Measurements from ENCODE around the gene PDE7B.
"Not testable (repeated sequence)": the region's sequence is repeated elsewhere in the genome, so short reads cannot be mapped to it uniquely, and the experiment has no call there.

The PDE7B gene

DNA sequence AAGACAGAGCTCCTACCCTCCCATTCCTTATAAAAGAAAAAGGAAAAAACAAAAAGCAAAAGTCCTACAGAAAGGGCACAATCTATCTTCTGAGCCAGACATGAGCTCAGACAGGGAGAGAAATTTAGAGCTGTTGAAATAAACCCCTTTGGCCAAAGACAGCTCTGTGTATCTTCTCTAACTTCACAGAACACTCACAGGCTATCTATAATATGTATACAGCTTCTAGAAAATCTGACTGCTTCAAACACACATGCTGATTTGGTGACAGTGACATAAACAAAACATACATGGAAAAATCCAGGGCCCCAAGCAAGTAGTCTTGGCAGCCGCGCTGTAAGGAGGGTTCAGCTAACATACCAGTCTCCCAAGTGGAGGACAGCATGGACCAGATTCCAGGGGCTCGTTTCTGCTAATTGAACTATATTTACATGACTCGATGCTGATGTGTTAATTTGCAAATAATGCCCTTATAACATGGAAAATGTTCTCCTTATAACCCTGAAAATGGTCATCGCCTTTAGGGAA, 361.6 kb downstream of the PDE7B start:
- DNase-seq (ENCODE audit: insufficient read length, low spot score) = no peak
- FAIRE-seq = no peak

DNA sequence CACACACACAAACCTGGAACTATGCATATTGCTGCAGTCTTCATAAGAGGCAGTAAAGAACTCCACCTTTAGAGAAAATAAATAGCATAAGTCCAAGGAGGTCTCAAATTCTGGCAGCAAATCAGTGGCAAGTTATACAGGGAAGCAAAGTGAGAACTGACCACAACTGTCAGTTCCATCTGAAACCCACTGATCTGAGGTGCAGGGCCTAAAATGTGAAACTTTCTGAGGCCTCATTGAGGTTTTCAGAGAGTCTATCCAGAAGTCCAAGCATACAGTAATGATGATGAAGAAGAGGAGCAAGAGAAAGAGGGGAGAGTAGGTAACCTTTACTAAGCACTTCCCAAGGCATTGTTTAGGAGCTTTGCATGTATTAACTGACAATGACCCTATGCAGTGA, 362.4 kb downstream of the PDE7B start:
- FAIRE-seq (no peak), DNase-seq (ENCODE audit: insufficient read length, low spot score) (no peak)

DNA sequence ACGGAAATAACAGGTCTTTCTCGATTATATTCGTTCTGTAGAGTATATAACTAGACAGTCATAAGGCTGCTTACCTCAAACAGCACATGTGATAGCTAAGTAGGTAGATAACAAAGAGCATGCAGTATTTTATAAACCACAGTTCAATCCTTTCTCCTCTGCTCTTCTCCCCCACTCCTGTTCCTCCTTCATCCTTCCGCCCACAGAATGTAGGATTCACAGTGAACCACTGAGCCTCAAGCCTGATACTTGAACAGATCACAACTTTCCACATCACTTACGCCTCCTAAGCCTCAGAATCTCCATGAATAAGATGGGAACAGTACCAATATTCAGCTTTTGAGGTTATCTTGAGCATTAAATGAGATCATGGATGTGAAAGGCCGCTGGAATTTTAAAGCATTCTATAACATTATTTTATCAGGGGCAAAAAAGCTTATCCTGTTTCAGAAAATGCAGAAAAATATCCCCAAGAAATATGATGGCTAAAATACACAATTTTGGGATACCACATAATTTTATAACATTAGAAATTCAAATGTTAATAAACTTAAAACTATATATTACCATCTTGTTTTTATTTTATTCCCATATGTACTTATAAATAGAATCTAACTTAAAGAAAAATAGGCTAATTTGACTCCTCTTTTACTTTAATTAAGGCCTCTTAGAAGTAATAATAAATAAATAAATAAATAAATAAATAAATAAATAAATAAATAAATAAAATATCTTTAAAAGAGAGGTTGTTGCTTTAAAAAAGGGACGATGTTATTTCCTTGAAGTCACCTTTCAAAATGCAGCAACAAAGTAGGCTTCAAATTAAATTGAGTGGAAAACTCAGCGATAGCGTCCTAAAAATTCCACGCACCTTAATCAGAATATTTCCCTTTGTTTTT, 365.3 kb downstream of the PDE7B start:
- DNase-seq (ENCODE audit: insufficient read length, low spot score) (no peak), FAIRE-seq (no peak)

DNA sequence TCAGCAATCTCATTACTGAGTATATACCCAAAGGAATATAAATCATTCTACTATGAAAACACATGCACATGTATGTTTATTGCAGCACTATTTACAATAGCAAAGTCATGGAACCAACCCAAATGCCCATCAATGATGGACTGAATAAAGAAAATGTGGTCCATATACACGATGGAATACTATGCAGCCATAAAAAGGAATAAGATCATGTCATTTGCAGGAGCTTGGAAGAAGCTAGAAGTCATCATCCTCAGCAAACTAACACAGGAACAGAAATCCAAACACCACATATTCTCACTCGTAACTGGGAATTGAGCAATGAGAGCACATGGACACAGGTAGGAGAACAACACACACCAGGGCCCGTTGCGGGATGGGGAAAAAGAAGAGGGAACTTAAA, 373.5 kb downstream of the PDE7B start:
- not testable (repeated sequence) for FAIRE-seq; DNase-seq (ENCODE audit: insufficient read length, low spot score)

DNA sequence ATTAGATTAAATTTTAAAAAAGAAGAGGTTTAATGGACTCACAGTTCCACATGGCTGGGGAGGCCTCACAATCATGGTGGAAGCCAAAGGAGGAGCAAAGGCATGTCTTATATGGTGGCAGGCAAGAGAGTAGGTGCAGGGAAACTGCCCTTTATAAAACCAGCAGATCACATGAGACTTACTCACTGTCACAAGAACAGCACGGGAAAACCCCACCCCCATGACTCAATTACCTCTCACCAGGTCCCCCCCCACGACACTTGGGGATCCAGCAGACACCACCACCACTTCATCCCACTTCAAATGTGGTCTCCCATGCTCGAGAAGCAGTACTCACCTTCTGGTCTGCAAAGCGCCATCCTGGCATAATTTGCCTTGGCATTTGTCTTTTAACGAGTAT, 374.0 kb downstream of the PDE7B start:
- FAIRE-seq (no peak), DNase-seq (ENCODE audit: insufficient read length, low spot score) (no peak)

DNA sequence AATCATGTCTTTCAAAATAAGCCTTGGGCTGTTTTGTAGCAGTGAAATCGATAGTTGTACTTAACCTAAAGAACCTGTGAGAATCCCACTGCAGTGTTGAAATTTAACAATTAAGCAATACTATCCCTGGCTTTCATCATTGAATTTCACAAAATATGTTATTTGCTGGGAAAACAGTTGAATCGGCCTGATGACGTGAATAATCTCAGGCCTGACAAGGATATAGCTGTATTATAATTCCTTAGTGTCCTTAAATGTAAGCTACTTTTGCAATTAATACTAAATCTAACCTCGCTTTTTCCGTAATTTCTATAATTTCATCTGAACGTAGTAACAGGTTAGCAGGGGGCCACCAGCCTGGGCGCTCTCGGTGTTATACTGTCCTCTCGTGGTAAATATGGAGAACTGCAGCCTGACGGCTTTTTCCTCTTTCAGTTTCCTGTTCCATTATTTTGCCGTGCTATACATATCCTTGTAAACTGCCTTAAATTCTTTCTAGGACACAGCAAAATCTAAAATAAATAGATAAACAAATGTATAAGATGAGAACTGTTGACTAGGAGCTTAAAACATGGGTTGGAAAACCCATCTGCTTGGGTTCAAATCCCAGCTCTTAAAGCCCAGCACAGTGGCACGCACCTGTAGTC, 374.6 kb downstream of the PDE7B start:
- DNase-seq (ENCODE audit: insufficient read length, low spot score) = peak; percentile 18
- peak; percentile 75 for FAIRE-seq

DNA sequence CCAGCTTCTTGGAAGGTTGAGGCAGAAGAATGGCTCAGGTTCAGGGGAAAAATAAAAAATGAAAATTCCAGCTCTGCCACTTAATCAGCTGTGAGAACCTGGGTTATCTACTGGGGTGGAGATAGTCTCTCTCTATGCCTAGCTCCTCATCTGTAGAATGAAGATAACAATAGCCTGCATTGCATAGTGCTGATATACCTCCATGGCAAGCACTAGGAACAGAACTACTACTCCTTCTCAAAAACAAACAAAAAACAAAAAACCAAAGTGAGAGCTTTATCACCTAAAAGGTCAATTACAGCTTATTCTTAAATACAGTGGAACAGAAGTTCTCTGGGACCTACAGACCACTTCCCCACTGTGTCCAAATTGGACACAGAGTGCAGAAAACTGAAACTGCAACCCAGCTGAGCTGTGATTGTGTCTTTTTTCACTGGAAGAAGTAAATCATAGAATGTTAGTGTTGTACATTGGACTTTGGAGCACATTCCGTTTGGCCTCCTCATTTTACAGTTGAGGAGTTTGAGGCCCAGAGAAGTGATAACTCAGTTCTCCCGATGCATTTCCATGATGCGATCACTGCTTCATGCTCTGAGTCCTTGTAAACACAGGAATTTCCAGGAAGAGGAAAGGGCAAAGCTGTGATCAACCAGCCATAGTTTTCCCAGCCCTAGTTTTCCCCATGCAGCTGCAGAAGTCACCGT, 375.3 kb downstream of the PDE7B start:
- DNase-seq (ENCODE audit: insufficient read length, low spot score) = no peak
- no peak for FAIRE-seq

DNA sequence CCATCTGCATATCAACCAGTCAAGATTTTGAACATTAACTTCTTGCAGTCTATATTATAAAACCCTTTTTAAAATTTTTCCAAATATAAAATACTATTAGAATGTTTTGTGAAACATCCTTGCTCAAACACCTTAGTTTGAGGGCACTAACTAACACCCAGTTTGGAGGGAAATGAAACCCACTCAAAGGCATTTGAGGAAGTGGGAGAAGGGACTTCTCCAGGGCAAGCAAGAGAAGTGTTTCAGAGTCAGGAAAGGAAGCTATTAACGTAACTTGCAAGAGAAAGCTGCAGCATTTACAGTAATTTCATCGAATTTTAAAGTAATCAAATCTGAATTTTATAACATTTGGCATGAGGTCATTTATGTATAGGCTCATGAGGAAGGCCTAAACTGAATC, 377.3 kb downstream of the PDE7B start:
- no peak for DNase-seq (ENCODE audit: insufficient read length, low spot score)
- no peak for FAIRE-seq

DNA sequence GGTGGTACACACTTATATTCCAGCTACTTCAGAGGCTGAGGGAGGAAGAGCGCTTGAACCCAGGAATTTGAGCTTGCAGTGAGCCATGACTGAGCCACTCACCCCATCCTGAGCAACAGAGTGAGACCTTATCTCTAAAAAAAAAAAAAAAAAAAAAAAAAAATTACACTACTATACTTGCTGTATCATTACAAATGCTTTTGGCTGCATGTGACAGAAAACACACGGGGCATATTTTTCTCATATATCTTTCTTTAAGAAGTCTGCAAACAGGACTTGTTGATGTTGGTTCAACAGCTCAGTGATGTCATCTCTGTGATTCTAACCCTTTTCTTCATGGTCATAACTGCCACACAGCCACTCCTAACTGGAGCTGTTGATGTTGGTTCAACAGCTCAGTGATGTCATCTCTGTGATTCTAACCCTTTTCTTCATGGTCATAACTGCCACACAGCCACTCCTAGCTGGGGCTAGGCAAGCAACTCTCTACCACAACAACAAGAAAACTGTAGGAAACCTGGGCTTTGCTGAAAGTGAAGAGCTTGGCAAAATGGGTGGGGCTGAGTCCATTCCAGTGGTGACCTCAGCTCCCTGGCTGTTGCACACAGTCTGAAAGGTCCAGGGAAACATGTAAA, 378.8 kb downstream of the PDE7B start:
- DNase-seq (ENCODE audit: insufficient read length, low spot score) (no peak), FAIRE-seq (no peak)

DNA sequence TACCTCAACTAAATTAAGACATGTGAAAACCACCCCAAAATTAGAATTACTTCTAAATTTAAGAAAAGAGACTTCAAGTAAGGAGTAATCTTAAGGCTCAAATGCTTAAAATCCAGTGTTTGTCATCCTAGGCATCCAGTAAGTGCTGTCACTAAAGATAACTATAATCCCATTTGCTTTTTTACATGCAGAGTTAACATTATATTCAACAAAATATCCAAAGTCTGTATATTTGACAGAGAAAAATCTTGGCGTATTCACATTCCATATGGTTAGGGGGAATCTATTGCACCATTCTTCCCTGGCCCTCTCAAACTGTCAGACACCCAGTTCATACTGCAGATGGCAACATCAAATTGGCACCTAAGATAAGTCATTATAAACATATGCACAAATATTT, 381.2 kb downstream of the PDE7B start:
- FAIRE-seq = no peak
- DNase-seq (ENCODE audit: insufficient read length, low spot score) = no peak

DNA sequence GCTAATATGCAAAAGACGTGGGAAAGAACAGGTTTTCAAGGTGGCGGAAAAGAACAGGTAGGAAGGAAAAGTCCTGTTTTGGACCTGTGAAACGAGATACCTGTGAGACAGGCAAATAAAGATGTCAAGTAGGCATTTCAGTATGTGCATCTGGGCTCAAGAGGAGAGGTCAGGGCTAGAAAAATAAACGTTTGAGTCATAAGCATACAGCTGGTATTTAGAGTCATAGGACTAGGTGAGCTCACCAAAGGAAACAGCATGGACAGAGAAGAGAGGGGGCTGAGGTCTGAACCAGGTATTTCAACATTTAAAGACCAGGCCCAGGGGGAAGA, 383.7 kb downstream of the PDE7B start:
- no peak for DNase-seq (ENCODE audit: insufficient read length, low spot score)
- no peak for FAIRE-seq

DNA sequence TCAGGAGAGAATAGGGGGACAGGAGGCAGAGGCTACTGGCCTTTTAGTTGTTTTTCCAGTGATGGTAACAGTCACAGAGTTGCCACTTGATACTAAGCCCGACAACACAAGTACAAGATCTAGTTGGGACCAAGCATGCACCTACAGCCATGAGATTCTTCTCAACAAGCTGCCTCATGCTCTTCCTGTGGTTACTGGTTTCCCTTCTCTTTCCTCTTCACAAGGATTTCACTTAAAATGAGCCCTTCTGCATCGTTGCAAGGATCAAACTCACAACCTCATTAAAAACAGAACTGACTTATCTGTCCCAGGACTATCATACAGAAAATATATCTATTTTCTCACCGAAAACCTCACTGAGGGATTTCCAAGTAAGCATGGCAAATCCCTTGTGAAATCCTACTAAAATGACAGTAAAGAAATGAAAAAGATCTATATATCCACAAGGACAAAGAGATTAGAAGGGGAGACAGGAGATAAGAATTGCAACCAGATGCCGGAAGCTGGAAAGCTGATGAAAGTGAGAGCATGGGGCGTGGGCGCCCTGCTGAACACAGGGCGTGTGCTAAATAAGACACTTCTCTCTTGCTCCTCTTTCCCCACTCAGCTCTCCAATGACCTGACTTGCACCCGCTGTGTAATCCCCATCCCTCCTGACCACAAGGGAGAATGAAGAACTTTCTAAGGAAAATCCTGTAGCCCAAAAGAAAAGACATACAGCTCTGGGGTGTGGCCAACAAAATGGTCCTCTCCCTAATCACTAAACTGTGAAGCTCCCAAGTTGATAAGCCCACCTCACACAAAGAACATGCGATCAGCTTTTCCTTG, 385.2 kb downstream of the PDE7B start:
- FAIRE-seq (no peak), DNase-seq (ENCODE audit: insufficient read length, low spot score) (no peak)

DNA sequence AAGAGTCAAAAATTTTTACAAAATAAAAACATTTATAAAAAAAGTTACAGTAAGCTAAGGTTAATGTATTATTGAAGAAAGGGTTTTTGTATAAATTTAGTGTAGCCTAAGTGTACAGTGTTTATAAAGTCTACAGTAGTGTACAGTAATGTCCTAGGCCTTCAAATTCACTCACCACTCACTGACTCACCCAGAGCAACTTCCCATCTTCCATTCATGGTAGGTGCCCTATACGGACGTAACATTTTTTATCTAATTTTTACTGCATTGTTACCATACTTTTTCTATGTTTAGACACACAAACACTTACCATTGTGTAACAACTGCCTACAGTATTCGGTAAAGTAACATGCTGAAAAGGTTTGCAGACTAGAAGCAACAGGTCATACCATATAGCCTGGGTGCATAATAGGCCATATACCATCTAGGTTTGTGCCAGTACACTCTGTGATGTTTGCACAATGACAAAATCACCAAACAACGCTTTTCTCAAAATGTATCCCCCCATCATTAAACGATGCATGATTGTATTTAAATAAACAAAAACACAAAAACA, 392.6 kb downstream of the PDE7B start:
- no peak for DNase-seq (ENCODE audit: insufficient read length, low spot score)
- FAIRE-seq = no peak
